SK-N-SH treated with all-trans-retinoic acid at 6 μM for 48 hours (cell line): Measurements from ENCODE around the gene BMP3.

ENCODE experiments used
- ATAC-seq: fragments of 200-7000 bp; cut with Tn5 transposase; 3 replicates; pipeline ENCODE4 v1.9.1; 2020; ENCODE audit warnings: mild to moderate bottlenecking, moderate library complexity
- ARNTL ChIP-seq: fragments of 450-650 bp; formaldehyde crosslinking; IDR thresholded peaks from 2 replicates; pipeline ENCODE4 v1.5.0; 2020; ENCODE audit warnings: low read depth, mild to moderate bottlenecking, moderate library complexity, borderline replicate concordance
- BACH2 ChIP-seq: fragments of 250-450 bp; sonication (Bioruptor Pico); IDR thresholded peaks from 2 replicates; pipeline ENCODE4 v1.9.0; 2021; ENCODE audit warnings: mild to moderate bottlenecking, borderline replicate concordance
- CSDC2 ChIP-seq: fragments of 250-450 bp; sonication (Bioruptor Pico); IDR thresholded peaks from 2 replicates; pipeline ENCODE4 v1.5.0; 2020; ENCODE audit warnings: mild to moderate bottlenecking, moderate library complexity
- ESRRG ChIP-seq: fragments of 250-450 bp; sonication (Bioruptor Pico); IDR thresholded peaks from 2 replicates; pipeline ENCODE4 v1.6.1; 2021; ENCODE audit warnings: mild to moderate bottlenecking
- GLIS3 ChIP-seq: fragments of 250-450 bp; sonication (Bioruptor Pico); IDR thresholded peaks from 2 replicates; pipeline ENCODE4 v1.5.0; 2020; ENCODE audit warnings: mild to moderate bottlenecking, moderate library complexity
- ISL1 ChIP-seq: fragments of 250-450 bp; sonication (Bioruptor Pico); IDR thresholded peaks from 2 replicates; pipeline ENCODE4 v2.1.2; 2022; ENCODE audit warnings: mild to moderate bottlenecking, moderate library complexity
- OSR1 ChIP-seq: fragments of 250-450 bp; sonication (Bioruptor Pico); IDR thresholded peaks from 2 replicates; pipeline ENCODE4 v1.8.0; 2022; ENCODE audit warnings: moderate library complexity, mild to moderate bottlenecking, inconsistent platforms
- PPARA ChIP-seq: fragments of 250-450 bp; sonication (Bioruptor Pico); IDR thresholded peaks from 2 replicates; pipeline ENCODE4 v1.5.0; 2020; ENCODE audit warnings: mild to moderate bottlenecking, borderline replicate concordance
- RARB ChIP-seq: fragments of 250-450 bp; sonication (Bioruptor Pico); IDR thresholded peaks from 2 replicates; pipeline ENCODE4 v1.8.0; 2021; ENCODE audit warnings: mild to moderate bottlenecking, moderate library complexity
- SNAI2 ChIP-seq: fragments of 250-450 bp; sonication (Bioruptor Pico); IDR thresholded peaks from 2 replicates; pipeline ENCODE4 v1.5.0; 2020; ENCODE audit warnings: mild to moderate bottlenecking, moderate library complexity
- TCF4 ChIP-seq: fragments of 250-450 bp; sonication (Bioruptor Pico); IDR thresholded peaks from 2 replicates; pipeline ENCODE4 v1.8.0; 2021; ENCODE audit warnings: mild to moderate bottlenecking, moderate library complexity, borderline replicate concordance
- TOX ChIP-seq: fragments of 250-450 bp; sonication (Bioruptor Pico); IDR thresholded peaks from 2 replicates; pipeline ENCODE4 v1.8.0; 2021; ENCODE audit warnings: mild to moderate bottlenecking, moderate library complexity, borderline replicate concordance
- ZC3H10 ChIP-seq: fragments of 250-450 bp; sonication (Bioruptor Pico); IDR thresholded peaks from 2 replicates; pipeline ENCODE4 v1.5.1; 2021; ENCODE audit warnings: mild to moderate bottlenecking, moderate library complexity
- ZFP3 ChIP-seq: fragments of 250-450 bp; sonication (Bioruptor Pico); IDR thresholded peaks from 2 replicates; pipeline ENCODE4 v1.5.0; 2020; ENCODE audit warnings: mild to moderate bottlenecking, moderate library complexity
- ZFP30 ChIP-seq: fragments of 450-650 bp; formaldehyde crosslinking; IDR thresholded peaks from 2 replicates; pipeline ENCODE4 v1.5.0; 2022; ENCODE audit warnings: mild to moderate bottlenecking, moderate library complexity
- ZNF565 ChIP-seq: fragments of 450-650 bp; formaldehyde crosslinking; conservative IDR thresholded peaks from 2 replicates; pipeline ENCODE4 v1.5.0; 2020; ENCODE audit warnings: low read depth, mild to moderate bottlenecking, moderate library complexity
- ZNF70 ChIP-seq: fragments of 450-650 bp; formaldehyde crosslinking; IDR thresholded peaks from 2 replicates; pipeline ENCODE4 v1.5.0; 2020; ENCODE audit warnings: mild to moderate bottlenecking, moderate library complexity
- ZNF8 ChIP-seq: fragments of 450-650 bp; formaldehyde crosslinking; IDR thresholded peaks from 2 replicates; pipeline ENCODE4 v1.5.0; 2020; ENCODE audit warnings: mild to moderate bottlenecking, moderate library complexity
- TF ChIP-seq, protein P1 (sequence below): fragments of 250-450 bp; sonication (Bioruptor Pico); IDR thresholded peaks from 2 replicates; pipeline ENCODE4 v1.5.1; 2021; ENCODE audit warnings: mild to moderate bottlenecking, moderate library complexity
- TF ChIP-seq, protein P2 (sequence below): fragments of 250-450 bp; sonication (Bioruptor Pico); IDR thresholded peaks from 2 replicates; pipeline ENCODE4 v1.5.0; 2020; ENCODE audit warnings: mild to moderate bottlenecking, moderate library complexity
- TF ChIP-seq, protein P3 (sequence below): fragments of 250-450 bp; sonication (Bioruptor Pico); IDR thresholded peaks from 2 replicates; pipeline ENCODE4 v1.8.0; 2021; ENCODE audit warnings: low read depth, mild to moderate bottlenecking, moderate library complexity, borderline replicate concordance
- TF ChIP-seq, protein P4 (sequence below): fragments of 250-450 bp; sonication (Bioruptor Pico); IDR thresholded peaks from 2 replicates; pipeline ENCODE4 v1.8.0; 2020; ENCODE audit warnings: mild to moderate bottlenecking, moderate library complexity, borderline replicate concordance

BMP3 gene

DNA sequence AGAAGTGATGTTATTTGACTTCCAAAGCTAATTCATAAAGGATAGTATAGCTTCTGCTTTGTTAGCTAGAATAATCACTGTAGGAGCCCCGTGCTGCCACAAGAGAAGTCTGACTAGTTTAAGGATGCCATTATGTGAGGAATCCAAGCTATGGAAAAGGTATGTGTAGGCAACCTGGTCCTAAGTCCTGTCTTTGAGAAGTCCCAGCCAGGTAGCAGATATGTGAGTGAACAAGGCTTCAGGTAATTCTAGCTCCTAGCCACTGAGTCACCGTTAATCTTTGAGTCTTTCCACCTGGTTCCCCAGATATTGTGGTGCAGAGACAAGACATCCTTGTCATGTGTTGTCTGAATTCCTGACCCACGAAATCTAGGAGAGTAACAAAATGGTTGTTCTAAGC, 55.5 kb downstream of the BMP3 start:
- no peak for TF ChIP-seq ZNF70 (CRISPR knock-in tag)
- no peak for TF ChIP-seq ZFP30 (CRISPR knock-in tag)
- ATAC-seq: no peak

DNA sequence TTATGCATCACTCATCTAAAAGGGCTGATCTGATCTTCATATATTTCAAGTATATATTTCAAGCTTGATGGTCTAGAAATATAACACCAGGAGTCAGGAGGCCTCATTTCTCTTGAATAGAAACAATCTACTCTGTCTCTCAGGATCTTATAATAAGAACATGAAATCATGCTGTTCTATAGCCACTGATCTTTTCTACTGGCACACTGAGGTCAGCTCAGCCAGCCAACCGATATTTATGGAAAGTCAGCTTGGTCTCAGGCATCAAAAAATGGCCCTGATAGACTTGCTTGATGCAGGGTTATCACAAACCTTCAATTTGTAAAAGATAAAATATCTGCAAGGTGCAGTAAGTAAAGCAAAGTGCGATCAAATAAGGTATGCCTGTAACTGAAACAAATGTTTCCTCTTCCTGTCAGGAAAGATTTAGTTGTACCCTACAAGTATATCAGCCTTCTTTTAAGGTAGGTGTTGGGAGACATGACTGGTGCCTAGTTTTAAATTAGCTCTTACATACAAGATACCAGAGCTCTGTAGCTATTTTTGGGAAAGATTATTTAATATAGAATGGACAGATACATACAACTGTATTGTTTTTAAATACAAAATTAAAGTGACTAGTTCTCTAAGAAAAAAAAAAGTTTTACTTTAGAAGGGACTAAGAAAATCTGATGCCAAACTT, 63.4 kb downstream of the BMP3 start:
- no peak for ATAC-seq
- TF ChIP-seq ISL1: no peak
- no peak for TF ChIP-seq ZNF565

DNA sequence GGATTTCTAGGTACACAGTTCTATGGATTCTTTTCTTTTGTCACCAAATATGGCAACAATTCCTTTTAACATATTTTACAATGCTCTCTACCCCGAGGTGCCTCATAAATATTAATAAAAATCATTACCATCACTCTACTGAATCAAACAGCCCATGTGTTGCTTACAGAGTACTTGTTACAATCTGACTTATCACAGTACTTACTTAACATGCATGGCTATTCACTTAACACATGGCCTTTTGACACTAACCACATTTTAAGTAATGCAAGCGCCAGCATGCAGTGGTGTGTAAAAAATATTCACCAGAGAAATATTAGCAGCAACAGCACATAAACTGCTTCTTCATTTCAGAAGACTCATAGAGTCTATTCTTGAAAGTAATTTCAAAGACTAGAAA, 64.9 kb downstream of the BMP3 start:
- no peak for ATAC-seq
- TF ChIP-seq, protein P1, sequence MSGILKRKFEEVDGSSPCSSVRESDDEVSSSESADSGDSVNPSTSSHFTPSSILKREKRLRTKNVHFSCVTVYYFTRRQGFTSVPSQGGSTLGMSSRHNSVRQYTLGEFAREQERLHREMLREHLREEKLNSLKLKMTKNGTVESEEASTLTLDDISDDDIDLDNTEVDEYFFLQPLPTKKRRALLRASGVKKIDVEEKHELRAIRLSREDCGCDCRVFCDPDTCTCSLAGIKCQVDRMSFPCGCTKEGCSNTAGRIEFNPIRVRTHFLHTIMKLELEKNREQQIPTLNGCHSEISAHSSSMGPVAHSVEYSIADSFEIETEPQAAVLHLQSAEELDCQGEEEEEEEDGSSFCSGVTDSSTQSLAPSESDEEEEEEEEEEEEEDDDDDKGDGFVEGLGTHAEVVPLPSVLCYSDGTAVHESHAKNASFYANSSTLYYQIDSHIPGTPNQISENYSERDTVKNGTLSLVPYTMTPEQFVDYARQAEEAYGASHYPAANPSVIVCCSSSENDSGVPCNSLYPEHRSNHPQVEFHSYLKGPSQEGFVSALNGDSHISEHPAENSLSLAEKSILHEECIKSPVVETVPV (CRISPR knock-in tag): no peak
- TF ChIP-seq BACH2 (CRISPR knock-in tag): no peak
- no peak for TF ChIP-seq SNAI2 (CRISPR knock-in tag)
- TF ChIP-seq RARB: no peak
- TF ChIP-seq ZNF70 (CRISPR knock-in tag): no peak
- TF ChIP-seq CSDC2 (CRISPR knock-in tag): no peak
- no peak for TF ChIP-seq GLIS3 (CRISPR knock-in tag)
- TF ChIP-seq ZFP30 (CRISPR knock-in tag): no peak
- TF ChIP-seq ISL1: no peak
- TF ChIP-seq TCF4 (CRISPR knock-in tag): no peak
- no peak for TF ChIP-seq OSR1 (CRISPR knock-in tag)
- TF ChIP-seq ZFP3: no peak
- TF ChIP-seq, protein P2, sequence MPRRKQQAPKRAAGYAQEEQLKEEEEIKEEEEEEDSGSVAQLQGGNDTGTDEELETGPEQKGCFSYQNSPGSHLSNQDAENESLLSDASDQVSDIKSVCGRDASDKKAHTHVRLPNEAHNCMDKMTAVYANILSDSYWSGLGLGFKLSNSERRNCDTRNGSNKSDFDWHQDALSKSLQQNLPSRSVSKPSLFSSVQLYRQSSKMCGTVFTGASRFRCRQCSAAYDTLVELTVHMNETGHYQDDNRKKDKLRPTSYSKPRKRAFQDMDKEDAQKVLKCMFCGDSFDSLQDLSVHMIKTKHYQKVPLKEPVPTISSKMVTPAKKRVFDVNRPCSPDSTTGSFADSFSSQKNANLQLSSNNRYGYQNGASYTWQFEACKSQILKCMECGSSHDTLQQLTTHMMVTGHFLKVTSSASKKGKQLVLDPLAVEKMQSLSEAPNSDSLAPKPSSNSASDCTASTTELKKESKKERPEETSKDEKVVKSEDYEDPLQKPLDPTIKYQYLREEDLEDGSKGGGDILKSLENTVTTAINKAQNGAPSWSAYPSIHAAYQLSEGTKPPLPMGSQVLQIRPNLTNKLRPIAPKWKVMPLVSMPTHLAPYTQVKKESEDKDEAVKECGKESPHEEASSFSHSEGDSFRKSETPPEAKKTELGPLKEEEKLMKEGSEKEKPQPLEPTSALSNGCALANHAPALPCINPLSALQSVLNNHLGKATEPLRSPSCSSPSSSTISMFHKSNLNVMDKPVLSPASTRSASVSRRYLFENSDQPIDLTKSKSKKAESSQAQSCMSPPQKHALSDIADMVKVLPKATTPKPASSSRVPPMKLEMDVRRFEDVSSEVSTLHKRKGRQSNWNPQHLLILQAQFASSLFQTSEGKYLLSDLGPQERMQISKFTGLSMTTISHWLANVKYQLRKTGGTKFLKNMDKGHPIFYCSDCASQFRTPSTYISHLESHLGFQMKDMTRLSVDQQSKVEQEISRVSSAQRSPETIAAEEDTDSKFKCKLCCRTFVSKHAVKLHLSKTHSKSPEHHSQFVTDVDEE (CRISPR knock-in tag): no peak
- TF ChIP-seq, protein P3, sequence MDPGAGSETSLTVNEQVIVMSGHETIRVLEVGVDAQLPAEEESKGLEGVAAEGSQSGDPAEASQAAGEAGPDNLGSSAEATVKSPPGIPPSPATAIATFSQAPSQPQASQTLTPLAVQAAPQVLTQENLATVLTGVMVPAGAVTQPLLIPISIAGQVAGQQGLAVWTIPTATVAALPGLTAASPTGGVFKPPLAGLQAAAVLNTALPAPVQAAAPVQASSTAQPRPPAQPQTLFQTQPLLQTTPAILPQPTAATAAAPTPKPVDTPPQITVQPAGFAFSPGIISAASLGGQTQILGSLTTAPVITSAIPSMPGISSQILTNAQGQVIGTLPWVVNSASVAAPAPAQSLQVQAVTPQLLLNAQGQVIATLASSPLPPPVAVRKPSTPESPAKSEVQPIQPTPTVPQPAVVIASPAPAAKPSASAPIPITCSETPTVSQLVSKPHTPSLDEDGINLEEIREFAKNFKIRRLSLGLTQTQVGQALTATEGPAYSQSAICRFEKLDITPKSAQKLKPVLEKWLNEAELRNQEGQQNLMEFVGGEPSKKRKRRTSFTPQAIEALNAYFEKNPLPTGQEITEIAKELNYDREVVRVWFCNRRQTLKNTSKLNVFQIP (CRISPR knock-in tag): no peak
- TF ChIP-seq ZC3H10: no peak
- TF ChIP-seq ARNTL (CRISPR knock-in tag): no peak
- TF ChIP-seq TOX (CRISPR knock-in tag): no peak
- TF ChIP-seq, protein P4, sequence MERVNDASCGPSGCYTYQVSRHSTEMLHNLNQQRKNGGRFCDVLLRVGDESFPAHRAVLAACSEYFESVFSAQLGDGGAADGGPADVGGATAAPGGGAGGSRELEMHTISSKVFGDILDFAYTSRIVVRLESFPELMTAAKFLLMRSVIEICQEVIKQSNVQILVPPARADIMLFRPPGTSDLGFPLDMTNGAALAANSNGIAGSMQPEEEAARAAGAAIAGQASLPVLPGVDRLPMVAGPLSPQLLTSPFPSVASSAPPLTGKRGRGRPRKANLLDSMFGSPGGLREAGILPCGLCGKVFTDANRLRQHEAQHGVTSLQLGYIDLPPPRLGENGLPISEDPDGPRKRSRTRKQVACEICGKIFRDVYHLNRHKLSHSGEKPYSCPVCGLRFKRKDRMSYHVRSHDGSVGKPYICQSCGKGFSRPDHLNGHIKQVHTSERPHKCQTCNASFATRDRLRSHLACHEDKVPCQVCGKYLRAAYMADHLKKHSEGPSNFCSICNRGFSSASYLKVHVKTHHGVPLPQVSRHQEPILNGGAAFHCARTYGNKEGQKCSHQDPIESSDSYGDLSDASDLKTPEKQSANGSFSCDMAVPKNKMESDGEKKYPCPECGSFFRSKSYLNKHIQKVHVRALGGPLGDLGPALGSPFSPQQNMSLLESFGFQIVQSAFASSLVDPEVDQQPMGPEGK (CRISPR knock-in tag): no peak
- no peak for TF ChIP-seq PPARA (CRISPR knock-in tag)

DNA sequence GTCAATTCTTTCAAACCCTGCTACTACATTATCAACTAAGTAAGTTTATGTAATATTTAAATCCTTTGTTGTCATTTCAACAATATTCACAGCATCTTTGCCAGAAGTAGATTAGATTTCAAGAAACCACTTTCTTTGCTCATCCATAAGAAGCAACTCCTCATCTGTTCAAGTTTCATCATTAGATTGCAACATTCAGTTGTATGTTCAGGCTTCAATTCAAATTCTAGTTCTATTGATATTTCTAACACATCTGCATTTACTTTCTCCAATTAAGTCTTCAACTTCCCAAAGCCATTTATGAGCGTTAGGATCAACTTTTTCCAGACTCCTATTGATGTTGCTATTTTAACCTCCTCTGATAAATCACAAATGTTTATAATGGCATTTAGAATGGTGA, 66.1 kb downstream of the BMP3 start:
- TF ChIP-seq ISL1 (no peak), ZNF70 (CRISPR knock-in tag) (no peak), ZNF565 (no peak), TCF4 (CRISPR knock-in tag) (no peak), ZNF8 (CRISPR knock-in tag) (no peak), ESRRG (no peak), ARNTL (CRISPR knock-in tag) (no peak), ZFP3 (no peak), ZC3H10 (no peak), TOX (CRISPR knock-in tag) (no peak)
- TF ChIP-seq, protein P2 (CRISPR knock-in tag): no peak
- TF ChIP-seq, protein P1 (CRISPR knock-in tag): no peak

More for the DNA sequence above, 66.1 kb downstream of the BMP3 start:
- ATAC-seq: no peak
